GM23338 (cell line): Measurements from ENCODE around the gene ZBTB39. TPM values are rescaled to one million over a fixed set of nuclear protein-coding genes. Genes with fewer than 3 reads are reported as not detected.

Experiments used
- ATAC-seq: fragments of 200-7000 bp; cut with Tn5 transposase; 3 replicates; pipeline ENCODE4 v1.9.1; 2020
- DNase-seq: peaks from one replicate; pipeline ENCODE4 v3.0.0-alpha.2; 2015; ENCODE audit warnings: low spot score
- H2AFZ ChIP-seq: fragments of 200-600 bp; sonication (generic); 2 replicates; pipeline ENCODE4 v1.8.0; 2016; ENCODE audit warnings: antibody characterized with exemption, mild to moderate bottlenecking, moderate library complexity
- H3F3A ChIP-seq: fragments of 200-600 bp; sonication (generic); replicated peaks from 2 replicates; pipeline ENCODE4 v1.8.0; 2017; ENCODE audit warnings: antibody characterized with exemption, mixed run types, low read depth
- H3K27ac ChIP-seq: fragments of 200-600 bp; sonication (generic); 2 replicates; pipeline ENCODE4 v1.6.1; 2016; ENCODE audit warnings: low read depth
- H3K27me3 ChIP-seq: fragments of 200-600 bp; sonication (generic); 2 replicates; pipeline ENCODE4 v1.8.0; 2016; ENCODE audit warnings: mild to moderate bottlenecking, mixed run types, moderate library complexity; ENCODE audit not compliant: insufficient read depth
- H3K36me3 ChIP-seq: fragments of 200-600 bp; sonication (generic); 2 replicates; pipeline ENCODE4 v1.8.0; 2016; ENCODE audit warnings: mild to moderate bottlenecking; ENCODE audit not compliant: insufficient read depth
- H3K4me1 ChIP-seq: fragments of 200-600 bp; sonication (generic); 2 replicates; pipeline ENCODE4 v1.8.0; 2016; ENCODE audit warnings: mild to moderate bottlenecking, moderate library complexity; ENCODE audit not compliant: insufficient read depth
- H3K4me2 ChIP-seq: fragments of 200-600 bp; sonication (generic); 2 replicates; pipeline ENCODE4 v1.7.1; 2017; ENCODE audit warnings: mixed run types
- H3K4me3 ChIP-seq: fragments of 200-600 bp; sonication (generic); 2 replicates; pipeline ENCODE4 v1.6.1; 2016; ENCODE audit warnings: mixed run types
- H3K79me2 ChIP-seq: fragments of 200-600 bp; sonication (generic); replicated peaks from 2 replicates; pipeline ENCODE4 v1.8.0; 2017; ENCODE audit warnings: mild to moderate bottlenecking; ENCODE audit not compliant: insufficient read depth
- H3K9me2 ChIP-seq: fragments of 200-600 bp; sonication (generic); 2 replicates; pipeline ENCODE4 v1.8.0; 2017; ENCODE audit not compliant: insufficient read depth
- H4K20me1 ChIP-seq: fragments of 200-600 bp; sonication (generic); replicated peaks from 2 replicates; pipeline ENCODE4 v1.8.0; 2017; ENCODE audit warnings: mild to moderate bottlenecking; ENCODE audit not compliant: insufficient read depth
- H3K27ac Mint-ChIP-seq: 2 replicates; pipeline ENCODE4 v1.8.0; 2020; ENCODE audit warnings: inconsistent platforms, mild to moderate bottlenecking, moderate library complexity, mixed read lengths
- H3K27me3 Mint-ChIP-seq: 3 replicates; pipeline ENCODE4 v1.8.0; 2022; ENCODE audit warnings: low read depth, mild to moderate bottlenecking, moderate library complexity, mixed read lengths, inconsistent platforms; ENCODE audit not compliant: insufficient read depth, poor library complexity
- H3K36me3 Mint-ChIP-seq: 3 replicates; pipeline ENCODE4 v1.8.0; 2021; ENCODE audit warnings: low read depth, mild to moderate bottlenecking, inconsistent platforms, moderate library complexity, mixed read lengths
- H3K4me1 Mint-ChIP-seq: 3 replicates; pipeline ENCODE4 v1.8.0; 2020; ENCODE audit warnings: mild to moderate bottlenecking, inconsistent platforms, mixed read lengths
- H3K4me3 Mint-ChIP-seq: 3 replicates; pipeline ENCODE4 v1.8.0; 2021; ENCODE audit warnings: moderate library complexity, mild to moderate bottlenecking, inconsistent platforms, mixed read lengths
- H3K9me3 Mint-ChIP-seq: 3 replicates; pipeline ENCODE4 v1.8.0; 2020; ENCODE audit warnings: moderate library complexity, mild to moderate bottlenecking, inconsistent platforms, mixed read lengths
- CREB1 ChIP-seq: fragments of 250-450 bp; sonication (Bioruptor Pico); IDR thresholded peaks from 2 replicates; pipeline ENCODE4 v1.5.0; 2020; ENCODE audit warnings: low read depth, mild to moderate bottlenecking, moderate library complexity
- CTCF ChIP-seq, 2 experiments: fragments of 200-600 bp in 1 of 2; sonication (generic) in 1 of 2; conservative IDR thresholded peaks; 2 replicates each; pipeline versions ENCODE4 v1.5.1 to v1.6.1; 2016 to 2017; ENCODE audit warnings: antibody characterized with exemption in 2 of 2, low read depth in 2 of 2, mild to moderate bottlenecking in 2 of 2, moderate library complexity in 1 of 2
- ETS1 ChIP-seq: IDR thresholded peaks from 2 replicates; pipeline ENCODE4 v1.6.1; 2016; ENCODE audit warnings: antibody characterized with exemption
- EZH2 ChIP-seq: fragments of 200-600 bp; sonication (generic); IDR thresholded peaks from one replicate; pipeline ENCODE4 v1.8.0; 2017; ENCODE audit warnings: antibody characterized with exemption, mild to moderate bottlenecking, low read depth; ENCODE audit not compliant: unreplicated experiment
- EZH2phosphoT487 ChIP-seq: fragments of 200-600 bp; sonication (generic); IDR thresholded peaks from one replicate; pipeline ENCODE4 v1.8.1; 2018; ENCODE audit warnings: antibody characterized with exemption; ENCODE audit not compliant: unreplicated experiment
- JUNB ChIP-seq: IDR thresholded peaks from one replicate; pipeline ENCODE4 v1.6.1; 2016; ENCODE audit warnings: antibody characterized with exemption; ENCODE audit not compliant: unreplicated experiment
- NANOG ChIP-seq: IDR thresholded peaks from 2 replicates; pipeline ENCODE4 v1.6.1; 2016; ENCODE audit warnings: antibody characterized with exemption, borderline replicate concordance
- POLR2AphosphoS5 ChIP-seq: IDR thresholded peaks from 2 replicates; pipeline ENCODE4 v1.6.1; 2016; ENCODE audit warnings: antibody characterized with exemption, low read depth
- REST ChIP-seq: IDR thresholded peaks from one replicate; pipeline ENCODE4 v1.6.1; 2018; ENCODE audit warnings: antibody characterized with exemption; ENCODE audit not compliant: unreplicated experiment
- STAT1 ChIP-seq: IDR thresholded peaks from one replicate; pipeline ENCODE4 v1.6.1; 2016; ENCODE audit warnings: antibody characterized with exemption; ENCODE audit not compliant: unreplicated experiment
- ZNF114 ChIP-seq: fragments of 250-450 bp; sonication (Bioruptor Pico); IDR thresholded peaks from 2 replicates; pipeline ENCODE4 v1.5.0; 2020; ENCODE audit warnings: mild to moderate bottlenecking, moderate library complexity
- ZNF331 ChIP-seq: fragments of 250-450 bp; sonication (Bioruptor Pico); IDR thresholded peaks from 2 replicates; pipeline ENCODE4 v1.5.0; 2020; ENCODE audit warnings: low read depth, mild to moderate bottlenecking, moderate library complexity
- ZNF462 ChIP-seq: fragments of 250-450 bp; sonication (Bioruptor Pico); IDR thresholded peaks from 2 replicates; pipeline ENCODE4 v1.5.0; 2020; ENCODE audit warnings: mild to moderate bottlenecking, moderate library complexity
- polyA plus RNA-seq: library from polyadenylated mRNA; unstranded; fragments of >200 nt; fragmentation: Nextera tagmentation; extraction: Ambion mirVana; gene quantifications from 2 replicates; pipeline ENCODE4 v1.2.1, GENCODE V29; 2016
- total RNA-seq: library from RNA; depleted of rRNA; stranded (reverse); fragments of >200 nt; shearing (Covaris generic); gene quantifications from 2 replicates; pipeline ENCODE4 v1.2.3, GENCODE V29; 2014

ZBTB39 gene
- total and polyA plus RNA-seq, 2 experiments from 2014 or later: 6.6 to 26.7 TPM

- H3K27me3 ChIP-seq: no peaks in the 10 kb centered on the region
- peak overlapping the region; percentile 46; the same call in 1 of the 2 replicates for H3K27ac Mint-ChIP-seq
Observed at GRCh38 chr12:57019983-57020719, 13.8 kb upstream of the ZBTB39 start.

More at GRCh38 chr12:57019983-57020719, 13.8 kb upstream of the ZBTB39 start:
- no peaks in the 10 kb centered on the region for H3K36me3 Mint-ChIP-seq
- peaks cover 14% of the 10 kb centered on the region; the same call in 2 of the 3 replicates for H3K4me1 Mint-ChIP-seq
- H3K36me3 ChIP-seq: no peaks in the 10 kb centered on the region
- no peak overlapping the region for H3K27ac ChIP-seq
- no peak overlapping the region for H3K4me3 Mint-ChIP-seq
- no peak overlapping the region for H3K4me2 ChIP-seq
- no peak overlapping the region for H2AFZ ChIP-seq
- no peaks in the 10 kb centered on the region for H3F3A ChIP-seq
- H3K9me2 ChIP-seq: no peaks in the 10 kb centered on the region
- H3K4me3 ChIP-seq: no peak overlapping the region
- no peaks in the 10 kb centered on the region for H4K20me1 ChIP-seq
- H3K27me3 Mint-ChIP-seq: peaks cover 6% of the 10 kb centered on the region
- H3K79me2 ChIP-seq: no peaks in the 10 kb centered on the region
- no peak for ATAC-seq
- DNase-seq: no peak
- H3K4me1 ChIP-seq: 0 out of 2 replicates have a peak, but pooled peaks cover 8% of the 10 kb centered on the region
- TF ChIP-seq ZNF462 (CRISPR knock-in tag) (no peak), NANOG (no peak), ZNF331 (CRISPR knock-in tag) (no peak), REST (no peak), CREB1 (CRISPR knock-in tag) (no peak), JUNB (no peak), ZNF114 (CRISPR knock-in tag) (no peak), EZH2 (no peak), POLR2AphosphoS5 (no peak), STAT1 (no peak), EZH2phosphoT487 (no peak), ETS1 (no peak), CTCF (conservative IDR thresholded peaks at IDR 0.05; ENCODE audit: low read depth in 2 of 2) (no peak)
- no peaks in the 10 kb centered on the region for H3K9me3 Mint-ChIP-seq
